ENCODE results near the gene DSPP. TPM values are rescaled to one million over a fixed set of nuclear protein-coding genes. Genes with fewer than 3 reads are reported as not detected.

The DSPP gene
- polyA plus RNA-seq, 3 donors, result not detected

- Mint-ChIP-seq H3K4me1 (no peaks in the 10 kb centered on the region), H3K27ac (no peak overlapping the region), H3K9me3 (peaks cover 0 to 8% (median 2%) of the 10 kb centered on the region in 7 donors), H3K4me3 (no peak overlapping the region), H3K36me3 (no peaks in the 10 kb centered on the region), H3K27me3 (ENCODE audit: low read depth in 3 of 3) (peaks cover 0 to 4% (median 0%) of the 10 kb centered on the region in 3 donors)
- Histone ChIP-seq H3K4me3 (replicated peaks in 1 of 3; ENCODE audit: low read depth in 2 of 3, low read length in 3 of 3) (no peak overlapping the region), H3K27me3 (ENCODE audit: control insufficient read depth in 2 of 2, insufficient read depth in 2 of 2, low read length in 2 of 2) (no peaks in the 10 kb centered on the region), H3K9ac (ENCODE audit: insufficient read depth, low read length, poor library complexity, severe bottlenecking) (no peak overlapping the region), H3K9me3 (replicated peaks in 1 of 2; ENCODE audit: control insufficient read depth in 1 of 2, insufficient read depth in 1 of 2, low read length in 2 of 2) (peaks cover 0 to 7% of the 10 kb centered on the region in 2 donors), H3K79me2 (ENCODE audit: insufficient read depth, low read length) (no peaks in the 10 kb centered on the region), H3K4me2 (replicated peaks; ENCODE audit: extremely low read depth, low read length, poor library complexity, severe bottlenecking) (no peak overlapping the region), H4K20me1 (ENCODE audit: insufficient read depth, low read length) (no peaks in the 10 kb centered on the region), H3K4me1 (ENCODE audit: control insufficient read depth in 1 of 2, insufficient read depth in 2 of 2, low read length in 2 of 2) (no peaks in the 10 kb centered on the region), H3K27ac (ENCODE audit: low read depth in 1 of 2, low read length in 2 of 2) (no peak overlapping the region), H2AFZ (ENCODE audit: insufficient read depth, low read depth, low read length, poor library complexity, severe bottlenecking) (no peak overlapping the region), H3K36me3 (replicated peaks in 1 of 2; ENCODE audit: control insufficient read depth in 1 of 2, insufficient read depth in 2 of 2, low read length in 2 of 2) (no peaks in the 10 kb centered on the region)
- TF ChIP-seq CTCF (IDR thresholded peaks at IDR 0.05), result no peak
- intact Hi-C loops (cut with micrococcal nuclease), result no loop called here
- WGBS (ENCODE audit: insufficient coverage), result 100% methylated on average over 1 of the region's 1 CpG
- DNase-seq, result no peak
Observed at GRCh38 chr4:87632469-87632868, 24.1 kb downstream of the DSPP start.

GRCh38 chr4:87633243-87633642, 24.9 kb downstream of the DSPP start:
- Mint-ChIP-seq H3K4me3 (no peak overlapping the region), H3K9me3 (peaks cover 0 to 6% (median 2%) of the 10 kb centered on the region in 7 donors), H3K4me1 (no peaks in the 10 kb centered on the region), H3K27ac (no peak overlapping the region), H3K36me3 (no peaks in the 10 kb centered on the region), H3K27me3 (ENCODE audit: low read depth in 3 of 3) (peaks cover 0 to 4% (median 0%) of the 10 kb centered on the region in 3 donors)
- TF ChIP-seq CTCF (IDR thresholded peaks at IDR 0.05), result no peak
- intact Hi-C loops (cut with micrococcal nuclease), result no loop called here
- H3K9ac ChIP-seq (ENCODE audit: insufficient read depth, low read length, poor library complexity, severe bottlenecking), result no peak overlapping the region
- H3K4me2 ChIP-seq (replicated peaks; ENCODE audit: extremely low read depth, low read length, poor library complexity, severe bottlenecking), result no peak overlapping the region
- H2AFZ ChIP-seq (ENCODE audit: insufficient read depth, low read depth, low read length, poor library complexity, severe bottlenecking), result no peak overlapping the region
- no peaks in the 10 kb centered on the region for H3K79me2 ChIP-seq (ENCODE audit: insufficient read depth, low read length)
- peaks cover 0 to 7% of the 10 kb centered on the region in 2 donors for H3K9me3 ChIP-seq (replicated peaks in 1 of 2; ENCODE audit: control insufficient read depth in 1 of 2, insufficient read depth in 1 of 2, low read length in 2 of 2)
- no peaks in the 10 kb centered on the region for H3K27me3 ChIP-seq (ENCODE audit: control insufficient read depth in 2 of 2, insufficient read depth in 2 of 2, low read length in 2 of 2)
- H4K20me1 ChIP-seq (ENCODE audit: insufficient read depth, low read length), result no peaks in the 10 kb centered on the region
- no peak for DNase-seq
- no peak overlapping the region for H3K4me3 ChIP-seq (replicated peaks in 1 of 3; ENCODE audit: low read depth in 2 of 3, low read length in 3 of 3)
- no peaks in the 10 kb centered on the region for H3K36me3 ChIP-seq (replicated peaks in 1 of 2; ENCODE audit: control insufficient read depth in 1 of 2, insufficient read depth in 2 of 2, low read length in 2 of 2)
- no peak overlapping the region for H3K27ac ChIP-seq (ENCODE audit: low read depth in 1 of 2, low read length in 2 of 2)
- no peaks in the 10 kb centered on the region for H3K4me1 ChIP-seq (ENCODE audit: control insufficient read depth in 1 of 2, insufficient read depth in 2 of 2, low read length in 2 of 2)
- WGBS (ENCODE audit: insufficient coverage), result no CpG with 5 or more reads among the region's 2 CpGs
